Astrocyte (in vitro differentiated cells and primary cell): Measurements from ENCODE around the gene PRR5L. TPM values are rescaled to one million over a fixed set of nuclear protein-coding genes. Genes with fewer than 3 reads are reported as not detected.

Source experiments
- DNase-seq: peaks from one replicate; pipeline ENCODE4 v3.0.0-alpha.2; 2010; ENCODE audit warnings: low read depth
- FAIRE-seq: peaks from 2 replicates; lab custom pipeline; 2011; peaks lifted over from hg19 to GRCh38; lab: Jason Lieb, UNC
- H2AFZ ChIP-seq: 2 replicates; pipeline ENCODE4 v1.6.0; 2012; ENCODE audit warnings: low read depth, low read length, inconsistent platforms
- H3K27ac ChIP-seq: 2 replicates; pipeline ENCODE4 v1.5.1; 2011; ENCODE audit warnings: low read depth, low read length, inconsistent platforms
- H3K27me3 ChIP-seq: 2 replicates; pipeline ENCODE4 v1.6.0; 2011; ENCODE audit warnings: low read length, inconsistent platforms; ENCODE audit not compliant: insufficient read depth
- H3K36me3 ChIP-seq: 2 replicates; pipeline ENCODE4 v1.5.1; 2011; ENCODE audit warnings: low read length, inconsistent platforms; ENCODE audit not compliant: insufficient read depth
- H3K4me1 ChIP-seq: 2 replicates; pipeline ENCODE4 v1.5.1; 2011; ENCODE audit warnings: low read length, inconsistent platforms; ENCODE audit not compliant: insufficient read depth
- H3K4me2 ChIP-seq: 2 replicates; pipeline ENCODE4 v1.6.0; 2012; ENCODE audit warnings: low read length, inconsistent platforms
- H3K4me3 ChIP-seq: 2 replicates; pipeline ENCODE4 v1.5.1; 2011; ENCODE audit warnings: low read depth, mild to moderate bottlenecking, low read length, inconsistent platforms; ENCODE audit not compliant: insufficient read depth
- H3K79me2 ChIP-seq: 2 replicates; pipeline ENCODE4 v1.6.0; 2012; ENCODE audit warnings: mild to moderate bottlenecking, low read length, inconsistent platforms; ENCODE audit not compliant: insufficient read depth
- H3K9ac ChIP-seq: 2 replicates; pipeline ENCODE4 v1.6.0; 2012; ENCODE audit warnings: mild to moderate bottlenecking, low read length, inconsistent platforms
- H3K9me3 ChIP-seq: 2 replicates; pipeline ENCODE4 v1.5.1; 2012; ENCODE audit warnings: low read depth, mild to moderate bottlenecking, low read length, inconsistent platforms; ENCODE audit not compliant: insufficient read depth
- H4K20me1 ChIP-seq: 2 replicates; pipeline ENCODE4 v1.6.0; 2012; ENCODE audit warnings: low read length, inconsistent platforms; ENCODE audit not compliant: insufficient read depth
- H3K27ac Mint-ChIP-seq: one replicate; pipeline ENCODE4 v1.8.0; 2021; ENCODE audit warnings: mild to moderate bottlenecking, mixed read lengths; ENCODE audit not compliant: unreplicated experiment
- H3K27me3 Mint-ChIP-seq: one replicate; pipeline ENCODE4 v1.8.0; 2021; ENCODE audit warnings: low read depth, mixed read lengths; ENCODE audit not compliant: unreplicated experiment
- H3K36me3 Mint-ChIP-seq: one replicate; pipeline ENCODE4 v1.8.0; 2021; ENCODE audit warnings: low read depth, mixed read lengths; ENCODE audit not compliant: unreplicated experiment
- H3K4me1 Mint-ChIP-seq: one replicate; pipeline ENCODE4 v1.8.0; 2021; ENCODE audit warnings: low read depth, mixed read lengths; ENCODE audit not compliant: unreplicated experiment
- H3K4me3 Mint-ChIP-seq: one replicate; pipeline ENCODE4 v1.8.0; 2021; ENCODE audit warnings: mild to moderate bottlenecking, moderate library complexity, mixed read lengths; ENCODE audit not compliant: unreplicated experiment
- H3K9me3 Mint-ChIP-seq: one replicate; pipeline ENCODE4 v1.8.0; 2021; ENCODE audit warnings: mild to moderate bottlenecking, mixed read lengths; ENCODE audit not compliant: unreplicated experiment
- CTCF ChIP-seq: IDR thresholded peaks from 2 replicates; pipeline ENCODE4 v1.5.1; 2011; ENCODE audit warnings: low read depth, mild to moderate bottlenecking, inconsistent platforms, low read length, moderate library complexity; ENCODE audit not compliant: insufficient read depth
- EZH2 ChIP-seq: IDR thresholded peaks from 2 replicates; pipeline ENCODE4 v1.6.1; 2012; ENCODE audit warnings: mild to moderate bottlenecking, low read length, inconsistent platforms; ENCODE audit not compliant: insufficient read depth
- total RNA-seq: library from RNA; stranded (reverse); gene quantifications from 2 replicates; pipeline ENCODE4 v1.2.1, GENCODE V29; 2021

Gene PRR5L
- total RNA-seq, 1 donor from 2014 or later: 55.6 TPM

GRCh38 chr11:36437413-36437812 is 141.3 kb downstream of the PRR5L start:
- no peaks in the 10 kb centered on the region for H3K27me3 ChIP-seq
- H2AFZ ChIP-seq: no peak overlapping the region
- no peak overlapping the region for H3K4me2 ChIP-seq
- DNase-seq (no peak), FAIRE-seq (no peak)
- no peak overlapping the region for H3K27ac ChIP-seq
- H4K20me1 ChIP-seq: no peaks in the 10 kb centered on the region
- H3K4me1 ChIP-seq: peaks cover 2% of the 10 kb centered on the region
- no peak for TF ChIP-seq EZH2
- no peak for TF ChIP-seq CTCF
- no peaks in the 10 kb centered on the region for H3K79me2 ChIP-seq
- H3K4me3 ChIP-seq: no peak overlapping the region
- Mint-ChIP-seq H3K4me3 (no peak overlapping the region), H3K27me3 (no peaks in the 10 kb centered on the region), H3K4me1 (peaks cover 15% of the 10 kb centered on the region), H3K27ac (no peak overlapping the region), H3K36me3 (peaks cover 67% of the 10 kb centered on the region), H3K9me3 (no peaks in the 10 kb centered on the region)
- H3K36me3 ChIP-seq: peaks cover 11% of the 10 kb centered on the region
- no peaks in the 10 kb centered on the region for H3K9me3 ChIP-seq
- H3K9ac ChIP-seq: no peak overlapping the region

GRCh38 chr11:36438126-36438525 is 142.0 kb downstream of the PRR5L start:
- no peak overlapping the region for H3K27ac Mint-ChIP-seq
- Histone ChIP-seq H3K36me3 (peaks cover 11% of the 10 kb centered on the region), H4K20me1 (no peaks in the 10 kb centered on the region), H3K4me1 (no peaks in the 10 kb centered on the region), H3K4me2 (no peak overlapping the region), H3K9me3 (no peaks in the 10 kb centered on the region), H3K27me3 (no peaks in the 10 kb centered on the region), H3K27ac (no peak overlapping the region), H3K4me3 (no peak overlapping the region), H2AFZ (no peak overlapping the region), H3K9ac (no peak overlapping the region), H3K79me2 (no peaks in the 10 kb centered on the region)
- no peak for DNase-seq
- no peak for TF ChIP-seq CTCF
- no peak for TF ChIP-seq EZH2
- peaks cover 8% of the 10 kb centered on the region for H3K4me1 Mint-ChIP-seq
- H3K9me3 Mint-ChIP-seq: no peaks in the 10 kb centered on the region
- H3K4me3 Mint-ChIP-seq: no peak overlapping the region
- H3K36me3 Mint-ChIP-seq: peaks cover 66% of the 10 kb centered on the region
- FAIRE-seq: no peak
- no peaks in the 10 kb centered on the region for H3K27me3 Mint-ChIP-seq

- Histone ChIP-seq H4K20me1 (no peaks in the 10 kb centered on the region), H3K79me2 (no peaks in the 10 kb centered on the region), H3K27ac (no peak overlapping the region), H3K36me3 (peaks cover 16% of the 10 kb centered on the region), H2AFZ (no peak overlapping the region), H3K4me2 (no peak overlapping the region), H3K4me3 (no peak overlapping the region), H3K4me1 (no peaks in the 10 kb centered on the region), H3K9me3 (no peaks in the 10 kb centered on the region), H3K27me3 (no peaks in the 10 kb centered on the region), H3K9ac (no peak overlapping the region)
- Mint-ChIP-seq H3K4me3 (no peak overlapping the region), H3K4me1 (no peaks in the 10 kb centered on the region), H3K27me3 (no peaks in the 10 kb centered on the region), H3K27ac (no peak overlapping the region), H3K9me3 (no peaks in the 10 kb centered on the region), H3K36me3 (peaks cover 63% of the 10 kb centered on the region)
- FAIRE-seq (no peak), DNase-seq (no peak)
- no peak for TF ChIP-seq EZH2
- no peak for TF ChIP-seq CTCF
Measured at GRCh38 chr11:36441610-36442208, 145.6 kb downstream of the PRR5L start.
